HG02943 (cell line): ENCODE measurements around the gene COL7A1.

Source experiments
- ATAC-seq: cut with Tn5 transposase; IDR thresholded peaks from one replicate; pipeline ENCODE4 v1.9.1; 2021; ENCODE audit warnings: mild to moderate bottlenecking, low read depth, moderate library complexity; ENCODE audit not compliant: unreplicated experiment

Gene COL7A1

DNA sequence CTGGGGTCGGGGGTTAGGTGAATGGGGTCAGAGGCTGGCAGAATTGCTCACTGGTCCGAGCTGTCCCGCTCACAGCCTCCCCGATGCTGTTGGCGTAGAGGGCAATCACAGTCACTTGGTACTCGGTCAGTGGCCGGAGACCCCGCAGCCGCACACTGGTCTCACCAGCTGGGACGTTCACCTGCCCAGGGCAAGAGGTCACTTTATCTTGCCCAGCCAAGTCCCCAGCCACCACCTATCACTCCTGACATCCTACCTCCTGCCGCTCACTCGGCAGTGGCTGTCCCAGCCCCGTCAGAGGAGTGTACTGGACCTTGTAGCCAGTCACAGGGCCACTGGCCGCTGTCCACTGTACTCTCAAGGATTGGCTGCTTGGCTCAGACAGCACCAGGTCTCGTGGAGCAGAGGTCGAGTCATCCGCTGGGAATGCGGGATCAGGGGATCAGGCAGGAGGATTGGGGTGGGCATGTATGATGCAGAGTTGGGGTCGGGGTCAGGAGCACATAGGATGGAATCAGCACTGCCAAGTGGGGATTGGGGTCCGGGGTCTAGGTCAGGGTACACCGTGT, 2.5 kb downstream of the COL7A1 start:
- no peak for ATAC-seq

DNA sequence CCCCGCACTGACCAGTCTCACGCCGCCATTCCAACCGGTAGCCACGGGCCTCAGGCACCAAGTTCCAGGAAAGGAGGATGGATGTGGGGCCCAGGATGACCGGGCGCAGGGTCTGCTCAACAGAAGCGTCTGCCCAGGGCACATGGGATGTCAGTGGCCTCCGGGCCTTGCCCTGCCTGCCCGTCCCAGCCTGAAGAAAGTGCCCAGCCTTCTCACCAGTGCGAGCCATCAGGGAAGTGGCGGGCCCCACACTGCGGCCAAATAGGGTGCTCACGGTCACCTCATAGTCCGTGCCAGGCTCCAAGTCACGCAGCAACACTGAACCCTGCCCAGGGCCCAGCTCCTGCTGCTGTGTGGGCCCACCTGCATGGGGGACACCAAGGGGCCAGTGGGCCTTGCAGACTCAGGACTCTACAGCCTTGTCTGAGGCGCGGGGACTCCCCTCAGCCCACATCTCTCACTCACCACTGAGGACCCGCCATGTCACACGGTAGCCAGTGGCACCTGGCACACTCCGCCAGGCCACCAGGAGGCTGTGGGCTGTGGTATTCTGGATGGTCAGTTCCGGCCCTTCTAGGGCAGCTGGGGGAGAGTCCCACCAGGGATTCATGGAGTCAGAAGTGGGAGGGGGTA, 3.1 kb downstream of the COL7A1 start:
- ATAC-seq = no peak

DNA sequence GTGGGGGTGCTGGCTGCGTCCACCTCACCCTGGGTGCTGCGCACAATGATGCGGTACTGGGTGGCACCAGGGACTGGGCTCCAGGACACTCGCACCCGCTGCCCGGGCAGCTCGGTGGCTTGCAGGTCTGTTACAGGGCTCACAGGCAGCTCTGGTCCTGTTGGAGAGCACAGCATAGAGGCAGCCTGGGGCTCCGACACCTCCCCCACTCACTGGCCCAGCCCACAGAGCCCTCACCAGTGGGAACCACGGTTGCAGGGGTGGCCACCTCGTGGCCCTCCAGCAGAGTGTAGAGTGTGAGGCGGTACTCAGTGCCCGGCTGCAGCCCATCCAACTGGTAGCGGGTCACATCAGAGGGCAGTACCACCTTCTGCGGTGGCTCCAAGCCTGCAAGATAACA, 3.7 kb downstream of the COL7A1 start:
- ATAC-seq = no peak

DNA sequence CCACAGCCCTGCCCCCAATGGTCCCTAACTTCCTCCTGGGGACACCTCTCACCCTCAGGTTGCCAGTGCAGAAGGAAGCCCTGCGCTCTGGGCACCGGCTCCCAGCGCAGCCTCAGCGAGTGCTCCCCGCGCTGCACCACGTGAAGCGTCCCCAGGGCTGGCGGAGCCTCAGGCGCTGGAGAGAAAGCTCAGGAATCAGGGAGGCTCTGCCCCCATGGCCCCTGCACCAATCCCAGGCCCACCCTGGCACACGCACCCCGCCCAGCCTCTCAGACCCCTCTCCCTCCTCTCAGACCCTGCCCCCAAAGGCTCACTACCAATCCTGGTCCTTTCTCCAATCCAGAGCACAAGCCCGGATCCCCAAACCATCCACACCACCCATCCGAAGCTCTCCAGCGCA, 6.9 kb downstream of the COL7A1 start:
- ATAC-seq = no peak

DNA sequence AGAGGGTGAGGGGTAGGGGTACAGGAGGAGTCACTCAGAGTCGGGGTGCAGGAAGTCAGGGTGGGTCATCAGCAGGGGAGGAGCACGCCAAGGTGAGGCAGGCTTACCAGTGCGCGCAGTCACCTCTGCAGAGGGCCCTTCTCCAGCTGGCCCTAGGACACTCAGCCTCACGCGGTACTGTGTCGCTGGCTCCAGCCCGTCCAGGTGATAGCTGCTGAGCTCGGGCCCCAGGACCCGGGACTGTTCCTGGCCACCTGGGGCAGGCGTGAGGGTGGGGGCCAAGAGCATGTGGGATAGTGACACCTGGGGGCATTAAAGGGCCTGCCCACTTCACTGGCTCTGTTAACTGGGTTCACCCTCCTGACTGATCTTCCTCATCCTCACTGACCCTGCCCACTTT, 7.4 kb downstream of the COL7A1 start:
- ATAC-seq = no peak

DNA sequence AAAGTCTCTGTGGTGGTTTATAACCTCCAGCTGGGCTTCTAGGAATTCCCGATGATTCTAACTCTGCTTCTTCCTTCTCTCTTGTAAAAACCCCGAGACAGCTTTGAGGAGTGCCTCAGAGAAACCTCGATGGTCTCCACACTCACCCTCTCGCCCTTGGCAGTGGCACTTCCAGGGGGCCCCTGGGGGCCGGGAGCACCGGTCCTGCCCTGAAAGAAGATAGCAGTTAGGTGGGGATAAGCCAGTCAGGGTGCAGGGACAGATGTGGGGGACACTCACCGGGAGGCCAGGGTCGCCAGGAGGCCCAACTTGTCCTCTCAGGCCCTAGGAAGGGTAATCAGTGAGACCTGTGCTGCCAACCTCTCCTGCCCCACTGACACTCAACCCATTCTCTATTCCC, 9.7 kb downstream of the COL7A1 start:
- no peak for ATAC-seq

DNA sequence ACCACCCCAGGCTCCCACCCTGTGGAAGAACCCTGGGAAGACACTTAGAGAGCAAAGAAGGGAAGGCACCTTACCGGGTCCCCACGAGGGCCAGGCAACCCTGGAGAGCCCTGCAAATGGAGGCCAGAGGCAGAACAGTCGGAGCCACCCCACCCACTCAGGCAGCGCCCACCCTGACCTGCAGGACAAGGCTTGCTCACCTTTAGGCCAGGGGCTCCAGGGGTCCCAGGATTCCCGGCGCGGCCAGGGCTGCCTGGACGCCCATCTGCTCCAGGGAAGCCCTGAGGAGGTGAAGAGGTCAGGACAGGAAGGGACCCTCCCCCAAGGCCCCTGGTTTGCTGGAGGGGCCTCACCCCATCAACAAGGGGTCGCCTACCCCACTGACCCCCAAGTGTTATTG, 10.3 kb downstream of the COL7A1 start:
- ATAC-seq = no peak

DNA sequence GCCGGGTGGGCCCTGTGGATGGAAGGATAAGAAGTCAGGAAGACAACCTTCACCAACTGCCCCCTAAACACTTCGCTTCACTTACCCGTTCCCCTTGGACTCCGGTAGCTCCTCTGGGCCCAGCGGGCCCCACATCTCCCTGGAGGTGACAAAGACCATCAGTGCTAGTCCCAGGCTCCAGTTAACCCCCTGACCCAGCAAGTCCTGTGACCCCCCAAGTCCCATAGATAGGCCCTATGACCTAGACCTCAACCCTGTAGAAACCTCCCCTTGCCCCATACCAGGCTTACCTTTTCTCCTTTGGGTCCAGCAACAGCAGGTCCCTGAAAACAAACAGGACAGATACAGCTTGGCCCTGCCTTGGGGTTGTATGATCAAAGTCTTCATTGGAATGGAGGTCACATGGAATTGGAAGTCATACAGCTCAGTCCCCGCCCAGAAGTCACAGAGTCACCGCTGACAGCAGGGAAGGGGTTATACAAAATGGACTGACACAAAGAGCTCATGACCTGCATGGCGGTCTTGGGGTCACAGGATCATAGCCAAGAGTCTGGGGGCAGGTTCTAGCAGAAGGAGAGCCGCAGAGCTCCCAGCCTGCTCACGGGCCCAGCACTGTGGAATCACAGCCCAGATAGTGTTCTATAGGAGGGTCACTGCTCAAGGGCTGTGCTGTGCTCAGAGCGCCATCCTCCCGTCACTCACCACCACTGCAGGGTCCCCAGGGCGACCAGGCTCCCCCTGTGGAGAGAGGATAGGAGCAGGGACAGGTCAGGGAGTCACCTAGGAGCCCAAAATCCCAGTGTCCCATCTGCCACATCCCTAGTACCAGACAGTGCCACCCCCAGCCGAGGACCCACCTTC, 13.3 kb downstream of the COL7A1 start:
- no peak for ATAC-seq

DNA sequence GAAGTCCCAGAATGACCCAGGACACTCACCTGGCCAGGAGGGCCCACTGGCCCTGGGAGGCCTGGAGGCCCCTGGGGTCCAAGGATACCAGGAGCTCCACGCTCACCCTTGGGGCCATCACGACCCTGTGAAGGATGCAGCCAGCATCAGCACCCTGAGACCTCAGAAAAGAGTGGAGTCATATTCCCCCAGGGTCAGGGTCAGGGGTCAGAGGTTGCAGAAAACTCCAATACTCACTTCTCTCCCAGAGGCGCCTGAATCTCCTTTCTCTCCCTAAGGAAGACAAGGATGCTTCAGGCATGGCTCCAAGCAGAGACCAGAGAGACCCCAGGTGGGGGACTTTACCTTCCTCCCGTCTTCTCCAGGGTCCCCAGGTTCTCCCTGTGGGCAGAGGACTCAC, 18.5 kb downstream of the COL7A1 start:
- no peak for ATAC-seq

DNA sequence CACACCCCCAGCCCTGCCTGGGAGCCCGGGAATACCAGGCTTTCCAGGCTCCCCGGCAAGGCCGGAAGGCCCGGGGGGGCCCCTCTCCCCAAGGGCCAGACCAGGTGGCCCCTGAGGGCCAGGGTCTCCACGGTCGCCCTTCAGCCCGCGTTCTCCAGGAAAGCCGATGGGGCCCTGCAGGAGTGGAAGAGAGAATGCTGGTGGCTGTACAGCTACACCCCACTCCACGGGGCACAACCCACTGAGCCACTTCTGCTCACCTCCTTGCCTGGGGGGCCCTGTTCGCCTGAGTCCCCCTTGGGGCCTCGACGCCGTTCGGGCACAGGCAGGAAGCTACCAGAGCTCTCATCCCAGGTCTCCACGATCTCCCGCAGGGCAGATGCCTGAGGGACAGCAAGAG, 19.8 kb downstream of the COL7A1 start:
- no peak for ATAC-seq

DNA sequence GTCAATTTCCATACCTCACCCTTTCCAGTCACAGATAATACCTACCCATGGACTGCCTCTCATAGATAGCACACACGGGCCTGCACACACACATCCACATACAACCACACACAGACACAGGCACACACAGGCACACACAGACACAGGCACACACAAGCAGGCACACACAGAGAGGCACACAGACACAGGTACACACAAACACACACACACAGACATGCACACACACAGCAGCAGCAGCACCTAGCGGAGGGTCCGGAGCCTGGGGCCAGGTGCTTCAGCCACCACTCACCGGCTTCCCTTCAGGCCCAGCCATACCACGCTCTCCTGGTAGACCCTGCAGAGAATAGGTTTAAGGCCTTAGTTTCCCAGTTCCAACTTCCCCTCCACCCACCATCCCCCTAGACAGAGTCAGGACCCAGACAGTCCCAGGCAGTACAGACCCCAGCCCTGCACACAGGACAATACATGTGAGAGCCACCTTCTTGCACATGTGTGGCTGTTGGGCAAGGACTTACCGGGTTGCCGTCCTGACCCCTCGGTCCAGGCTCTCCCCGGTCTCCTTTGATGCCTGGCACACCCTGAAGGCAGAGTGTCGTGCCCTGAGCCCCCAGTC, 21.1 kb downstream of the COL7A1 start:
- no peak for ATAC-seq

DNA sequence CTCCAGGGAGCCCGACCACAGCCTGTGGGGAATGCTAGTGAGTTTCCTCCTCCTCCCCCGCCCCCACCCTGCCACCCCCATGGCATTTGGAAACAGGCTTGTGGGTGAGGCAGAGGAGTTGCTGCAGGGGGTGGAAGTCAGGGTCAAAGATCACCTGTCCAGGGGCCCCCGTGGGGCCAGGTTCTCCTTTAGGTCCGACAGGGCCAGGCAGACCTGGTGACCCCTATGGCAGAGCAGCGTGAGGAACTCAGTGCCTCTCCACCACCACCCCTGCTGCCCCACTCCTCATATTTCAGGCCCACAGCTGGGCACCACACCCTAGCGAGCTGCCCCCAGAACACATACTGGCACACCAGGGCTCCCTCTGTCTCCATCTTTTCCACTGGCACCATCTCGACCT, 22.6 kb downstream of the COL7A1 start:
- no peak for ATAC-seq

DNA sequence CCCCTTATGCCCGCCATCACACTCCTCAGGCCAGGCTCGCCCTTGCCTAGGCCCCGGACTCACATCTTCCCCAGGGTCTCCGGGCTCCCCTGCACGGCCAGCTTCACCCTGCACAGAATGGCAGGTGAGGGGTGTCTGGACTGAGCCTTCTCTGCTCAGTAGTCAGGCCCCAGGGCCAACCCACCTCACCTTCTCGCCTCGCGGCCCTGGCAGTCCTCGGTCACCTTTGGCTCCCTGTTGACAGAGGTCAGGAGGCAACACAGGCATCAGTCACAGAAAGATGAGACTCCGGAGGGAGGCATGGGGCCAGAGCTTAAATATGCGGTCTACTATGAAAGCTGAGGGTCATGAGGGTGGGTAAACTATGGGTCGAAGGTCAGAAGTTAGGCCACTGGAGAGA, 23.2 kb downstream of the COL7A1 start:
- ATAC-seq = no peak

DNA sequence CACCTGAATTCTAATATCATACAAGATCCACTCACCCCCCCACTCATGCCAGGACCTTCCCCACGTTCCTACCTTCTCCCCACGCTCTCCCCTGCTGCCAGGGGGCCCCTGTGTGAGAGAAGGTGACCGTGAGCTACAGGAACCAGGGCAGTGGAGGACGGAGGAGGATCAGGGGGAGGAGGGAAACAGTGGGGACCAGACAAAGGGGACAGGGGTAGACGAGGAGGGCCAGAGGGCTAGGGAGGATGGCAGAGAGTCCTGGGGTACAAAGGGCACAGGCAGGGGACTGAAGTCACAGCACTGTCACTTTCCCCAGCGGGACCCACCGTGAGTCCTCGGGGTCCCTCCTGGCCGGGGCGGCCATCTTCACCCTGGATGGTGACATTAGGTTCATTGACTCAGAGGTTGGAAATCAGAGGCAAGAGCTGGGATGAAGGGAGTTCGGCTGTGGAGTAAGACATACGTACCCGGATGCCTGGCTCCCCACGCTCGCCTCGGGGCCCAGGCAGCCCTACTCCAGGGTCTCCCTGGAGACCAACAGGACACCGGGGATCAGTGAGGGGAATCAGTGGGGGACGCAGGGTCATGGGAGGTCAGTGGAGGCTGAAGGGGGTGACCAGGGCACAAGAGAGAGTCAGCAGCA, 25.2 kb downstream of the COL7A1 start:
- ATAC-seq = no peak

DNA sequence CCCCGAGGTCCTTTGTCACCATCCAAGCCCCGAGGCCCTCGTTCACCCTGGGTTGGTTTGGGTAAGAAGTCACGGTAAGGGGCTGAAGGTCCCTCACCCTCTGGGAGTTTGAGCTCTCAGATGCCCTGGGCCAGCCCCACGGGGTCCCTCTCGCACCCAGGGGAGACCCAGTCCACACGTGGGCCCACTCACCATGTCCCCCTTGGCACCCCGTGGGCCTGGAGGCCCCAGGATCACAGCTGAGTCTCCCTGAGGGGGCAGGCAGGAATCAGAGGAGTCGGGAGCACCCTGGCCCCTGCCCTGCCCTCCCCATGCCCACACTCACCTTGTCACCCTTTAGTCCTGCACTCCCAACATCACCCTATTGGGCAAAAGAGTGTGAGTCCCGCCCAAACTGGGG, 25.7 kb downstream of the COL7A1 start:
- no peak for ATAC-seq

DNA sequence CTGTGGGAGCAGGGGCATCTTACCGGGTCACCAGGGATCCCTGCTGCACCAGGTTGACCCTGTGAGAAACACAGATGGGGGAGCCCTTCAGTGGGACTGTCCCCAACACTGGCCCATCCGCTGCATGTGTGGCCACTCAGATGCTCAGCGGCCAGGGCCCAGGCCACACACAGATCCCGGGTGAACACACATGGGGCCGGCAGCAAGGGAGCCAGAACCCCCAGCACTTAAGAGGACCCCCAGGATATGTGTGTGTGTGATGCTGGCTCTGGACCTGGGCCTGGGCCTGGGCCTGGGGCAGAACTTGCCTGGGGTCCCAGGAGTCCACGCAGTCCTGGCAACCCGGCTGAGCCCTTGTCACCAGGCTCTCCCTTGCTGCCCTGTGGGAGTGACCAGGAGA, 26.7 kb downstream of the COL7A1 start:
- no peak for ATAC-seq

DNA sequence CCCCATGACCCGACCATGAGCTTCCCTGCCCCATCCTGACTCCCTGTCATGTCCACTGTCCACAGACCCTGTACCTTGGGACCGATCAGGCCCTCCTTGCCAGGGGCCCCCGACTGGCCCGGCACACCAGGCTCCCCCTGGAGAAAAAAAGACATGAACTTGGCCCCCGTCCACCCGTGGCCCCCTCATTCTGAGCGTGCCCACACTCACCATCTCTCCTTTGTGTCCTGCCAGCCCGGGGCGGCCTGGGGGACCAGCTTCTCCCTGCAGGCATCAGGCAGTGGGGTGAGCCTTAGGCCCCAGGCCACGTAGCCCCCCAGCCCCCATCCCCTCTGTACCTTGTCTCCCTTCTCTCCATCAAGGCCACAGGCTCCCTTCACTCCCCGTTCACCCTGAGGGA, 27.6 kb downstream of the COL7A1 start:
- no peak for ATAC-seq

DNA sequence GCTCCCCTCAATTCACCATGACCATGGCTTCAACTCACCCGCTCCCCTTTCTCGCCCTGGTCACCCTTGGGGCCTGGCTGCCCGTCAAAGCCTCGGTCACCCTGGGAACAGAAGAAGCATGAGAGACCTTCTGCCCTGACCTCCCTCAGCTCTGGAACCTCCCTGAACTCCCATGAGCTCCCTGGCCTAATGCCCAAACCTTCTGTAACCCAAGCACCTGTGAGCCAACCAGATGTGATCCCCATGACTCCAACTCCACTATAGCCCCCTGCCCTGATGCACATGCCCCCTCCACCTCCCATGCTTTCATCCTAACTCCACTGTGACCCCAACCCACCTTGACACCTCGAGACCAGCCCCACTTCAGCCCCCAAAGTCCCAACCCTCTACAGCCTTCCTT, 28.0 kb downstream of the COL7A1 start:
- no peak for ATAC-seq

DNA sequence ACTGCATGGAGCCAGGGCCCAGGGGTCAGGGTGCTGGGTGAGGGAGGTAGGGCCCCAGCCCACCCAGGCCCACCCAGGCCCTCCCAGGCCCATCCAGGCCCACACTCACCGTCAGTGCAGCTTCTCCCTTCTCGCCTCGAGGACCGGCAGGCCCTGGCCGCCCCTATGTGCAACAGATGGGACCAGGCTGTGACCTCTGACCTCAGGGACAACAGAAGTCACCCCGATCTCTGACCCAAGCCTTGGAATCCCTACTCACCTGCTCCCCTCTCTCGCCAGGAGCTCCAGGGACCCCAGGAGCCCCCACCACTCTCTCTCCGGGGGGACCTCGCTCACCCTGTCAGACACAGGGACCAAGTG, 28.7 kb downstream of the COL7A1 start:
- no peak for ATAC-seq

DNA sequence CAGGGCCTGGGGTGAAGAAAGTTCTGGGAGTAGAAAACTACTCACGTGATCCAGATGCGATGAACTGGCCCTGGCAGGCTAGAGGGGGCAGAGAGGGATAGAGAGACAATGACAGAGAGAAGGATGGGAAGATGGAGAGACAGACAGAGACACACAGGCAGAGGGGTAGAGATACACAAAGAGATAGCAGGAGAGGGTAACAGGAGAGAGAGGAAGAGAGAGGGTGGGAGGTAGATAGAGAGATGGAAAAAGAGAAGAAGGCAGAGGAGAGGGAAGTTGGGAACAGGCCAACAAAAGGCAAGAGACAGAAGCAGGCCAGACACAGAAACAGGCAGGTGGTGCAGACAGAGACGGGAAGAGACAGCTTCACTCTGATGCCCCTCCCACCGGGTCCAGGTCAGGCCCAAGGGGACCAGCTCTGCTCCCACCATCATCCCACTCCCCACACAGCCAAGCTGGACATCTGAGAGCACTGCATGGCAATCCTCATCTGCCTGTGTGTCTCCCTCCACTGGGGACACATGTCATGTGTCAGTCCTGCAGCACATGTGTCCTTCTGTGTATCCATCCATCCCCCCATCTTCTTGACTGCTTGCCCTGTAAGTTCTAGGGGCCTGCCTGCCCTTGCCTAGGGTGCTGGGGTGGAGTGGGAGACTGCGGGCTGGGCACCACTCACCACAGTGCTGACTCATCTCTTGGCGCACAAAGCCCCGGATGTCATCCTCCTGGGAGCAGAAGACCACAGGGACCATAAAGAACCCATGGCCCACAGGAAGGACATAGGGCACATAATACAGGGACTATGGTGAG, 29.3 kb downstream of the COL7A1 start:
- no peak for ATAC-seq
